NCI-H446 (cell line): ENCODE measurements around the gene ZBTB7B.
A peak's percentile ranks its signal among the peaks of the same experiment; 100 is the strongest.

Experiments used
- DNase-seq, 2 experiments: peaks; one replicate each; lab custom pipeline; 2025; lab: John Stamatoyannopoulos, UW

ZBTB7B gene

GRCh38 chr1:155061381-155062150 lies 59.0 kb downstream of the ZBTB7B start:
- DNase-seq: peak; percentile 60 to 81

GRCh38 chr1:155062151-155062686 lies 59.6 kb downstream of the ZBTB7B start:
- DNase-seq: no peak

- DNase-seq: peak in 1 of 2 experiments; percentile 47
These were observed 60.3 kb downstream of the ZBTB7B start for GRCh38 chr1:155062702-155063411.

- peak; percentile 28 to 73 for DNase-seq
These were observed 61.0 kb downstream of the ZBTB7B start, which contains the start of gene EFNA4 for GRCh38 chr1:155063550-155064110. EFNA4 (plus strand) TSS chr1:155063740; CDS start chr1:155063824, 84 bp downstream.

- DNase-seq: no peak
These were observed 61.7 kb downstream of the ZBTB7B start for GRCh38 chr1:155064111-155064831.

- DNase-seq: no peak
These were observed 62.3 kb downstream of the ZBTB7B start for GRCh38 chr1:155064832-155065429.

- DNase-seq: no peak
These were observed 64.2 kb downstream of the ZBTB7B start for GRCh38 chr1:155066777-155067176.
